ENCODE data around the gene LPCAT3.

DNA sequence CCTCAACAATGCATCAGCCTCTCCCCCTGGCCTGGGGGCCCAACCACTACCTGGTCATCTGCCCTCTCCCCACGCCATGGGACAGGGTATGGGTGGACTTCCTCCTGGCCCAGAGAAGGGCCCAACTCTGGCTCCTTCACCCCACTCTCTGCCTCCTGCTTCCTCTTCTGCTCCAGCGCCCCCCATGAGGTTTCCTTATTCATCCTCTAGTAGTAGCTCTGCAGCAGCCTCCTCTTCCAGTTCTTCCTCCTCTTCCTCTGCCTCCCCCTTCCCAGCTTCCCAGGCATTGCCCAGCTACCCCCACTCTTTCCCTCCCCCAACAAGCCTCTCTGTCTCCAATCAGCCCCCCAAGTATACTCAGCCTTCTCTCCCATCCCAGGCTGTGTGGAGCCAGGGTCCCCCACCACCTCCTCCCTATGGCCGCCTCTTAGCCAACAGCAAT, 82.1 kb downstream of the LPCAT3 start:
- TF ChIP-seq EZH2phosphoT487 (IDR thresholded peaks at IDR 0.05; ENCODE audit: insufficient read depth, low read depth), result no peak
- TF ChIP-seq EZH2 (IDR thresholded peaks at IDR 0.05; ENCODE audit: insufficient read depth, poor library complexity, severe bottlenecking), result no peak
